LNCAP (cell line): ENCODE results near the gene HP1BP3.

ENCODE experiments used
- TF ChIP-seq, protein P1 (sequence below): fragments of 450-650 bp; IDR thresholded peaks from 2 replicates; pipeline ENCODE4 v1.5.1; 2017; ENCODE audit warnings: mild to moderate bottlenecking

Gene HP1BP3

DNA sequence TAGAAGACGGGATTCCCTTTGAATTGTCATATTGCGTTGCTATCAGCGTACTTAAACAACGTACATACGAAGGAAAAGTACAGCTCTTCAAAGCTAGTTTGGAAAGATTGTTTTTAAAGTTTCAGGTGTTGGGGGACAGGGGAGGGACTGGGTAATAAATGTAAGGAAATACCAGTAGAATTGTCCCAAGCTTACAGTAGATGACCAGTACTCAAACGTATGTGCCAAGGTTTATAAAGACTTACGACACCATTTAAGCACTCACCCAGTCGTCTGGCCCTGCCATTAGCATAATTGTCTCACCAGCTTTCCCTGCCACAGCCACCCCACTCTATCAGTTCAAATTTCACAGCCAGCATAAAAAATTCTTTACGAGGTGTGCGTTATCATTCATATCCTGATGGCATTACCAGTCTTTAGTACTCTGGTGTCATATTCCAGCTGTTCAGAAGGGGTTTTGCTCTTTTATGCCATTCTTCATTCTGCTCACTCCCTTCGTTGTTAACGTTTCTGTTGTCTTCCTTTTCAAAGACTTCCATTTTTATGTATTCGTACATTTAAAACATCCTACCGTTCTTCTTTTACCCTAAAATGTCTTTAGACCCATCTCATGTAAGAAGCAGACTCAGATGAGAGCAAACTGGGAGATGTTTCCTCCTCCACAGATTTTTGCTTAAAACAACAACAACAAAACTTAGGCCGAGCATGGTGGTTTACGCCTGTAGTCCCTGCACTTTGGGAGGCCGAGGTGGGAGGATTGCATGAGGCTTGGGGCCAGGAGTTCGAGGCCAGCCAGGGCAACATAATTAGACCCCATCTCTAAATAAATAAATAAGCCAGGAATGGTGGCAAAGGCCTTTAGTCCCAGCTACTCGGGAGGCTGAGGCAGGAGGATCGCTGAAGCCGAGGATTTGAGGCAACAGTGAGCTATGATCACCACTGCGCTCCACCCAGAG, 1.0 kb upstream of the HP1BP3 start:
- TF ChIP-seq, protein P1, sequence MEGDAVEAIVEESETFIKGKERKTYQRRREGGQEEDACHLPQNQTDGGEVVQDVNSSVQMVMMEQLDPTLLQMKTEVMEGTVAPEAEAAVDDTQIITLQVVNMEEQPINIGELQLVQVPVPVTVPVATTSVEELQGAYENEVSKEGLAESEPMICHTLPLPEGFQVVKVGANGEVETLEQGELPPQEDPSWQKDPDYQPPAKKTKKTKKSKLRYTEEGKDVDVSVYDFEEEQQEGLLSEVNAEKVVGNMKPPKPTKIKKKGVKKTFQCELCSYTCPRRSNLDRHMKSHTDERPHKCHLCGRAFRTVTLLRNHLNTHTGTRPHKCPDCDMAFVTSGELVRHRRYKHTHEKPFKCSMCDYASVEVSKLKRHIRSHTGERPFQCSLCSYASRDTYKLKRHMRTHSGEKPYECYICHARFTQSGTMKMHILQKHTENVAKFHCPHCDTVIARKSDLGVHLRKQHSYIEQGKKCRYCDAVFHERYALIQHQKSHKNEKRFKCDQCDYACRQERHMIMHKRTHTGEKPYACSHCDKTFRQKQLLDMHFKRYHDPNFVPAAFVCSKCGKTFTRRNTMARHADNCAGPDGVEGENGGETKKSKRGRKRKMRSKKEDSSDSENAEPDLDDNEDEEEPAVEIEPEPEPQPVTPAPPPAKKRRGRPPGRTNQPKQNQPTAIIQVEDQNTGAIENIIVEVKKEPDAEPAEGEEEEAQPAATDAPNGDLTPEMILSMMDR: no peak

DNA sequence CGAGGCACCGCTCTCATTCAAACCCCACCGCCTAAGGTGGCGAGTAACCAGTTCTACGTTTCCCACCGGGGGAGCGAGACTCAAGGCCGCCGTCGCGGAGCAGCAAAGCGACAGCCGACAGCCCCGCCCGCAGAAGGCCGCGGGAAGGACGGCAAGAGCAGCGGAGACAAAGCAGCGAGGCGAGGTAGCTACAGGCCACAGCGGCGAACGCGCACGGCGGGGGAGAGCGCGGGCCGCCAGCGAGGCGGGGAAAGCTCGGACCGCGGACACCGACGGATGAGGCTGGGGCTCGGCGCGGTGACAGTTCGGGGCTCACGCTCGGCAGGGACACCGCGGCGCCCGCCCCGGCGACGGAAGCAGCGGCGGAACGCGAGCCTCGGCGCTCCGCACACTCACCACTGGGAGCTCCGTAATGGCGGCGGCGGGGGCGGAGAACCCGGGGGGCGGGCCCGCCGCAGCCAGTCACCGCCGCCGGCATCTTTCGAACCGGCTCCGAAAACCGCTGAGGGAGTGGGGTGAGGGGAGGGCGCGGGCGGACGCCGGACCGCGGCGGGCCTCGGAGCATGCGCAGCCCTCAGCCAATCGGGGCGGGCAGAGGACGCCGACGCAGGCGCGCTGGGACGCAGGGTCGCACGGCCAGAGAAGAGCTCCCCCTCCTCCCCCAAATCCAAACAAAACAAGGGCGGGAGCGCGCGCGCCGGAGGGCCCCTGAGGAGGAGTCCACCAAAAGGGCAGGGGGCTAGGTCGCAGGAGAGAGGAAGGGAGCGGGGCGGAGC, 666 bp downstream of the HP1BP3 start:
- TF ChIP-seq, protein P1: no peak

DNA sequence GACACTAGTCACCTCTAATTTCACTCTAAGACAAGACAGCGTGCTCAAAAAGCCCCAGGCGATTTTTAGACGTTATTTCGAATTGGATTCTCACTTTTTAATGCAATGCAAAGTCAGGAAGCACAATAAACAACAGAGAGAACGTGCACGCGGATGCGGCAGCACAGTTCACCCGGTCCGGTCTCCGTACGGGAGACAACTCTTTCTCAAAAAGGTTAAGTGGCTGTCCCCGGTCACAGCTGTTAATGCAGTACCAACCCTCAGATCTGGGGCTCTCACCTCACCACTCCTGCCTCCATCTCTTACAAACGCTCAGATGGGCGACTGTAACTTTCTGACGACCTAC, 1.2 kb downstream of the HP1BP3 start:
- TF ChIP-seq, protein P1: no peak

DNA sequence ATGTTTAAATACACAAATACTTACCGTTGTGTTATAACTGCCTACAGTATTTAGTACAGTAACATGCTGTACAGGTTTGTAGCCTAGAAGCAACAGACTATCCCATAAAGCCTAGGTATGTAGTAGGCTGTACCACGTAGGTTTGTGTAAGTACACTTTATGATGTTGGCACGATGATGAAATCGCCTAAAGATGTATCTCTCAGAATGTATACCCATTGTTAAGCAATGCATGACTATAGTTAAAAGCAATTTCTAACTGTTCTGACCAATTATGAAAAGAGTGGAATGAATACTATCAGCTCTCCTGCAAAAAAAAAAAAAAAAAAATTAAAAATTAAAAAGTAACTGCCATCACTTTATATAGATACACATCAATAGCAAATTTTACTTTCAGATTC, 11.4 kb downstream of the HP1BP3 start:
- TF ChIP-seq, protein P1: no peak

DNA sequence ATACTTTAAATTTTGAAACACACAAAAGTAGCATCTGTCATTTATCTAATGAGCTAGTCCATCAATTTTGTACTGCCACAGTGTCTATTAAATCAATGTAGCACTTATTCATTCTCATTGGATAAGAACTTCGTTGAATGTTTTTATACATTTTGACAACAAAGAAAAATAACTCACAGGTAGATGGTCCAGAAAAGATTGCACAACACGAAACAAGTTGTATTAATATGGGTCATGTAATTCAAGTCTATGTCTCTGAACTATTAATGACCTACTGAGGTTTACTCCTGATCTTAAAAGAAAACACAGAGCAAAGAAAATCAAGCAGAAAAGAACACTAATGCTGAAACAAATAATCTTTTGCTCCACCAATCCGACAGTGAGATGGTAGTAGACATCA, 15.3 kb downstream of the HP1BP3 start:
- TF ChIP-seq, protein P1: no peak

DNA sequence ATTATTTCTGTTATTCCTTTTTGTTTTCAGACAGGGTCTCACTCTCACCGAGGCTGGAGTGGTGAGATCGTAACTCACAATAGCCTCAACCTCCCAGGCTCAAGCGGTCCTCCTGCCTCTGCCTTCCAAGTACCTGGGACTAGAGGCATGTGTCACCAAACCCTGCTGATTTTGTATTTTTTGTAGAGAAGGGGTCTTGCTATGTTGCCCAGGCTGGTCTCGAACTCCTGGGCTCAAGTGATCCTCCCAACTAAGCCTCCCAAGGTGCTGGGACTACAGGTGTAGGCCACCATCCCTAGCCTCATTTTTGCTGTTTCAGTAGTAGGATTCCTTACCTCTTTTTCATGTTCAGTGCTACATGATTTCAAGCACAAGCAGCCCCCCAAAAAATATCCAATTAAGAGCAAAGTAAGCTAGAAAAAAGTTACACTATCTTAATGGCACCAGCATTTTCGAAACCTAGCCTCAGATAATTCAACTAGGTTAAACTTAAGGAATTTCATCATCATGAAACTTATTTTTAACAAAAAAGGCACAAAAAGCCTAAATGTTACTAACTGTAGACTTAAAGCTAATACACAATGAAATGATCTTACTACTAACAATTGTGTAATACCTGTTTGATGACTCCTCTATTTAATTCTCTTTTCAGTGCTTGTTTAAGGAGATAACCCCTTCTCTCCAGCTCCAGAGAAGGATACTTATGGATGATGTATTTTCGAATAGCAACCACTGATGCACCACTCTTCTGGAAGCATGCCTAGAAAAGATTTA, 16.6 kb downstream of the HP1BP3 start:
- TF ChIP-seq, protein P1: no peak

DNA sequence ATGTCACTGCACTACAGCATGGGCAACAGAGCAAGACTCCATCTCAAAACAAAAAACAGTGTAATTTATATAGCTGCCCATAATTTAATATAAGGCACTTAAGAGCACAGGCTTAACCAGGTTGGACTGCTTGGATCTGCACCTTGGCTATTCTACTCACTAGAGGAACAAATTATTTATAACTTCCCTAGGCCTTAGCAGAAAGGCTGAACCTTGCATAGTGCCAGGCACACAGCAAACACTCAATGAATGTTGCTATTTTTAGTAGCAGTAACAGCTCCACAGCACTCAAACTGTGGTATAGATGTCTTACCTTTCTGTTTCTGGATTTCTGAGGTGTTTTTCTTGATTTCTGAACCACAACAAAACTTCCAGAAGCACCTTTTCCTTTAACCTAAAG, 19.8 kb downstream of the HP1BP3 start:
- TF ChIP-seq, protein P1: no peak
